PC-3 (cell line): ENCODE results near the gene MPZL1. TPM values are rescaled to one million over a fixed set of nuclear protein-coding genes. Genes with fewer than 3 reads are reported as not detected.
A peak's percentile ranks its signal among the peaks of the same experiment; 100 is the strongest.

ENCODE experiments used
- ATAC-seq: fragments of 200-7000 bp; cut with Tn5 transposase; 2 replicates; pipeline ENCODE4 v1.9.1; 2020; ENCODE audit warnings: mild to moderate bottlenecking, moderate library complexity
- BruUV-seq: library from RNA; stranded (reverse); fragments of 400-500 nt; replicated peaks from 2 replicates; lab custom pipeline; 2021; lab: Mats Ljungman, UMichigan
- CTCF ChIA-PET: fragments of 300-600 bp; sonication (Branson Sonifier 250); formaldehyde crosslinking; loops from one replicate; lab custom pipeline; 2022; ENCODE audit warnings: antibody characterized with exemption; lab: Charles Lee
- POLR2A ChIA-PET: fragments of 300-600 bp; sonication (Branson Sonifier 250); formaldehyde crosslinking; loops from one replicate; lab custom pipeline; 2022; ENCODE audit warnings: antibody characterized with exemption; ENCODE audit not compliant: unreplicated experiment; lab: Charles Lee
- DNase-seq: peaks from one replicate; pipeline ENCODE4 v3.0.0-alpha.2; 2015
- H2AFZ ChIP-seq: fragments of 300-600 bp; sonication (generic); 2 replicates; pipeline ENCODE4 v1.6.0; 2016; ENCODE audit warnings: antibody characterized with exemption, low read length
- H3F3A ChIP-seq: fragments of 300-600 bp; sonication (generic); one replicate; pipeline ENCODE4 v1.6.0; 2017; ENCODE audit warnings: antibody characterized with exemption, low read length, control low read depth, mild to moderate bottlenecking; ENCODE audit not compliant: unreplicated experiment
- H3K27ac ChIP-seq: fragments of 300-600 bp; sonication (generic); 2 replicates; pipeline ENCODE4 v1.5.1; 2016; ENCODE audit warnings: mild to moderate bottlenecking, low read length
- H3K27me3 ChIP-seq: fragments of 300-600 bp; sonication (generic); 2 replicates; pipeline ENCODE4 v1.6.1; 2016; ENCODE audit warnings: low read length, mixed read lengths
- H3K36me3 ChIP-seq: fragments of 300-600 bp; sonication (generic); 2 replicates; pipeline ENCODE4 v1.6.1; 2016; ENCODE audit warnings: low read depth, mixed run types, low read length, mixed read lengths
- H3K4me1 ChIP-seq: fragments of 300-600 bp; sonication (generic); 2 replicates; pipeline ENCODE4 v1.5.1; 2016; ENCODE audit warnings: low read length; ENCODE audit not compliant: insufficient read depth
- H3K4me2 ChIP-seq: fragments of 300-600 bp; sonication (generic); 2 replicates; pipeline ENCODE4 v1.6.0; 2016; ENCODE audit warnings: low read length
- H3K4me3 ChIP-seq: fragments of 300-600 bp; sonication (generic); 2 replicates; pipeline ENCODE4 v1.5.1; 2016; ENCODE audit warnings: mild to moderate bottlenecking, low read length, mixed read lengths
- H3K79me2 ChIP-seq: fragments of 300-600 bp; sonication (generic); 2 replicates; pipeline ENCODE4 v1.6.1; 2017; ENCODE audit warnings: low read length, mixed read lengths
- H3K9ac ChIP-seq: fragments of 300-600 bp; sonication (generic); 2 replicates; pipeline ENCODE4 v1.6.0; 2016; ENCODE audit warnings: mild to moderate bottlenecking, low read length
- H3K9me2 ChIP-seq: fragments of 300-600 bp; sonication (generic); replicated peaks from 2 replicates; pipeline ENCODE4 v1.6.1; 2016; ENCODE audit warnings: mixed run types, low read length, mixed read lengths
- H3K9me3 ChIP-seq: fragments of 300-600 bp; sonication (generic); 2 replicates; pipeline ENCODE4 v1.6.1; 2016; ENCODE audit warnings: low read length, mixed read lengths
- H4K20me1 ChIP-seq: fragments of 300-600 bp; sonication (generic); 2 replicates; pipeline ENCODE4 v1.6.1; 2016; ENCODE audit warnings: low read length, mixed read lengths
- EZH2 ChIP-seq: fragments of 300-600 bp; sonication (generic); IDR thresholded peaks from one replicate; pipeline ENCODE4 v1.6.1; 2017; ENCODE audit warnings: antibody characterized with exemption, mild to moderate bottlenecking, low read length; ENCODE audit not compliant: unreplicated experiment
- EZH2phosphoT487 ChIP-seq: fragments of 300-600 bp; sonication (generic); IDR thresholded peaks from 2 replicates; pipeline ENCODE4 v1.6.1; 2018; ENCODE audit warnings: mild to moderate bottlenecking, antibody characterized with exemption, low read length, borderline replicate concordance
- intact Hi-C: fragments of 100-400 bp; cut with micrococcal nuclease; formaldehyde crosslinking; loops from 2 replicates; pipeline ENCODE4 v1.9.0; 2023
- total RNA-seq: library from RNA; depleted of rRNA; stranded (reverse); fragments of >200 nt; gene quantifications from 2 replicates; pipeline ENCODE4 v1.2.3, GENCODE V29; 2014
- TF ChIP-seq, protein P1 (sequence below): fragments of 300-600 bp; sonication (generic); conservative IDR thresholded peaks from 2 replicates; pipeline ENCODE4 v1.5.1; 2017; ENCODE audit warnings: antibody characterized with exemption, low read depth, mild to moderate bottlenecking, low read length

Gene MPZL1
- total RNA-seq, 1 experiment from 2014 or later: 86.5 TPM

DNA sequence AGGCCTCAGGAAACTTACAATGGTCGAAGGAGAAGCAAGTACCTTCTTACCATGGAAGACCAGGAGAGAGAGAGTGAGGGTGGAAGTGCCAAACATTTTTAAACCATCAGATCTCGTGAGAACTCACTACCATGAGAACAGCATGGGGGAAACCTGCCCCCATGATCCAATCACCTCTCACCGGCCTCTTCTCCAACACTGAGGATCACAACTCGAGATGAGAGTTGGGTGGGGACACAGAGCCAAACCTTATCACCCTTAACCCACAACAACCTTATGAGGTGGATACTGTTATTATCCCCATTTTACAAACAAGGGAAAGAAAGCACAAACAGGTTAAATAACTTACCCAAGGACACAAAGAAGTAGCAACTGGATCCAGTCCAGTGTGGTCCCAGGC, 80.5 kb downstream of the MPZL1 start:
- TF ChIP-seq, protein P1, sequence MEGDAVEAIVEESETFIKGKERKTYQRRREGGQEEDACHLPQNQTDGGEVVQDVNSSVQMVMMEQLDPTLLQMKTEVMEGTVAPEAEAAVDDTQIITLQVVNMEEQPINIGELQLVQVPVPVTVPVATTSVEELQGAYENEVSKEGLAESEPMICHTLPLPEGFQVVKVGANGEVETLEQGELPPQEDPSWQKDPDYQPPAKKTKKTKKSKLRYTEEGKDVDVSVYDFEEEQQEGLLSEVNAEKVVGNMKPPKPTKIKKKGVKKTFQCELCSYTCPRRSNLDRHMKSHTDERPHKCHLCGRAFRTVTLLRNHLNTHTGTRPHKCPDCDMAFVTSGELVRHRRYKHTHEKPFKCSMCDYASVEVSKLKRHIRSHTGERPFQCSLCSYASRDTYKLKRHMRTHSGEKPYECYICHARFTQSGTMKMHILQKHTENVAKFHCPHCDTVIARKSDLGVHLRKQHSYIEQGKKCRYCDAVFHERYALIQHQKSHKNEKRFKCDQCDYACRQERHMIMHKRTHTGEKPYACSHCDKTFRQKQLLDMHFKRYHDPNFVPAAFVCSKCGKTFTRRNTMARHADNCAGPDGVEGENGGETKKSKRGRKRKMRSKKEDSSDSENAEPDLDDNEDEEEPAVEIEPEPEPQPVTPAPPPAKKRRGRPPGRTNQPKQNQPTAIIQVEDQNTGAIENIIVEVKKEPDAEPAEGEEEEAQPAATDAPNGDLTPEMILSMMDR: no peak
- TF ChIP-seq EZH2phosphoT487 (no peak), EZH2 (no peak)
- Histone ChIP-seq H3K4me2 (no peak overlapping the region), H3K79me2 (no peaks in the 10 kb centered on the region), H3K9me3 (no peaks in the 10 kb centered on the region), H3K36me3 (no peaks in the 10 kb centered on the region), H3K9ac (no peak overlapping the region), H3F3A (peaks cover 5% of the 10 kb centered on the region), H3K4me3 (no peak overlapping the region), H2AFZ (no peak overlapping the region), H3K9me2 (no peaks in the 10 kb centered on the region), H3K27me3 (no peaks in the 10 kb centered on the region), H4K20me1 (no peaks in the 10 kb centered on the region), H3K27ac (no peak overlapping the region), H3K4me1 (peaks cover 7% of the 10 kb centered on the region)
- ATAC-seq: no peak
- no TSS peak for BruUV-seq
- ChIA-PET POLR2A (no interaction called here), CTCF (no interaction called here)
- DNase-seq: no peak
- intact Hi-C loops: no loop called here

DNA sequence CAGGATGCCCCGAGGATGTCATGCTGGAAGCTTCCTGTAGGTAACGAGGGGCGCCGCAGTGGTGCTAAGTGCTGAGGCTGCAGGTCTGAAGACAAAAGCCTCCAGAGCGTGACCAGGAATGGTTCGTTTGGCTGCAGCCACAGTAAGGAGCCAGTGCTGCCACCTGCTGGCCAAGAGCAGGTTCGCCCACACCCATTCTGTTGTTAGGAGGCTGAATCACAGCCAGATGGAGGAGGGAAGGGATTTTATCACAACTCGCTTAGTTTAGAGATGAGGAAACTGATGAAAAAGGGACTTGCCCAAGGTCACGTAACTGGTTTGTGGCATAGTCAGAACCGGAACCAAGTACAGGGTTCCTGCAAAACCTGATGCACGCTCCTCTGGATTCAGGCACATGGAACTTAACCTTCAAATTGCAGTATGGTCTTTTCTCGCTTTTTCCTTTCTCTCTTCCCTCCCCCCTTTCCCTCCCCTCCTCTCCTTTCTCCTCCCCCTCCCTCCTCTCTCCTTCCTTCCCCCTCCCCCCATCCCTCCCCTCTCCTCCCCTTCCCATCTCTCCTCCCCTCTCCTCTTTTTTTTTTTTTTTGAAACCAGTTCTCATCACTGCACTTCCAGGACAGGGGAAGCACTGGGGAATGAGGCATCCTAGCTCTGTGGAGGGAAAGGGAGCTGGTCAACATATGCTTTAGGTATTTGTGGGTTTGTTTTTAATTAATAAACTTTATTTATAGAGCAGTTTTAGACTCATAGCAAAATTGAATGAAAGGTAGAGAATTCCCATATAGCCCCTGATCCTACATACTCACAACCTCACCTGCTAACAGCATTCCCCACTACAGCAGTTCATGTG, 81.8 kb downstream of the MPZL1 start:
- Histone ChIP-seq H4K20me1 (no peaks in the 10 kb centered on the region), H3K79me2 (no peaks in the 10 kb centered on the region), H3K9me2 (no peaks in the 10 kb centered on the region), H2AFZ (peak overlapping the region; percentile 60; the same call in 1 of the 2 replicates), H3K4me1 (no peaks in the 10 kb centered on the region), H3K4me2 (peak overlapping the region; percentile 54), H3K36me3 (no peaks in the 10 kb centered on the region), H3K9ac (no peak overlapping the region), H3K4me3 (no peak overlapping the region), H3K9me3 (no peaks in the 10 kb centered on the region), H3F3A (no peaks in the 10 kb centered on the region), H3K27me3 (no peaks in the 10 kb centered on the region), H3K27ac (no peak overlapping the region)
- TF ChIP-seq EZH2phosphoT487 (no peak), EZH2 (no peak)
- TF ChIP-seq, protein P1: peak; percentile 99
- DNase-seq (peak; percentile 98), ATAC-seq (peak; percentile 100)
- ChIA-PET CTCF (interaction anchor here (0.6 to 0.7 kb wide), 3 partner anchors 87 to 188 kb away, joined by 3 to 14 read pairs (median 4); no protein-coding TSS in a partner anchor), POLR2A (interaction anchor here (0.6 kb wide), 1 partner anchor 539 kb away, joined by 5 read pairs; no protein-coding TSS in a partner anchor)
- BruUV-seq: no TSS peak
- intact Hi-C loops: loop anchor here (1.0 kb wide), 6 partner anchors 82 to 279 kb away; partner anchors contain the start of gene MPZL1
